K562 (cell line): ENCODE measurements around the gene PDE4A. TPM values are rescaled to one million over a fixed set of nuclear protein-coding genes. Genes with fewer than 3 reads are reported as not detected.
A peak's percentile ranks its signal among the peaks of the same experiment; 100 is the strongest.

Experiments
- CCNT2 ChIP-seq: IDR thresholded peaks from 2 replicates; pipeline ENCODE4 v1.6.1; 2011; ENCODE audit warnings: borderline replicate concordance, low read depth, mild to moderate bottlenecking, moderate library complexity, mixed read lengths, low read length; ENCODE audit not compliant: insufficient read length; ENCODE audit errors: extremely low read depth
- DACH1 ChIP-seq: fragments of 450-650 bp; IDR thresholded peaks from 2 replicates; pipeline ENCODE4 v1.6.1; 2018; ENCODE audit not compliant: partially characterized antibody
- FOSL1 ChIP-seq: fragments of 200-800 bp; sonication (Bioruptor generic); conservative IDR thresholded peaks from 2 replicates; pipeline ENCODE4 v1.6.1; 2016; ENCODE audit warnings: missing genetic modification characterization, missing compliant biosample characterization
- FOXJ2 ChIP-seq: fragments of 200-800 bp; sonication (Bioruptor generic); IDR thresholded peaks from 2 replicates; pipeline ENCODE4 v1.6.1; 2016; ENCODE audit warnings: missing genetic modification characterization, missing compliant biosample characterization
- FUS ChIP-seq: fragments of 200-400 bp; formaldehyde crosslinking; optimal IDR thresholded peaks from 2 replicates; pipeline ENCODE3; 2017; ENCODE audit warnings: low read depth, low read length
- GTF2F1 ChIP-seq: IDR thresholded peaks from 2 replicates; pipeline ENCODE4 v1.6.1; 2011; ENCODE audit warnings: low read depth, low read length, improper control_type of control experiment
- HDAC1 ChIP-seq, 2 experiments: fragments of 450-650 bp; IDR thresholded peaks; 2 replicates each; pipeline ENCODE4 v1.6.1; 2016 to 2017; ENCODE audit warnings: inconsistent platforms in 1 of 2, mild to moderate bottlenecking in 1 of 2, moderate library complexity in 1 of 2
- HMG20B ChIP-seq: fragments of 250-450 bp; sonication (Bioruptor Pico); IDR thresholded peaks from 2 replicates; pipeline ENCODE4 v1.5.0; 2021; ENCODE audit warnings: mild to moderate bottlenecking
- NFRKB ChIP-seq: fragments of 450-650 bp; IDR thresholded peaks from 2 replicates; pipeline ENCODE4 v1.6.1; 2016; ENCODE audit warnings: low read depth
- NRF1 ChIP-seq, 2 experiments: fragments of 450-650 bp; IDR thresholded peaks in 1 of 2; conservative IDR thresholded peaks in 1 of 2; 2 replicates each; pipeline ENCODE4 v1.6.1; 2014; ENCODE audit warnings: mild to moderate bottlenecking in 2 of 2
- RNF2 ChIP-seq: sonication (generic); IDR thresholded peaks from 2 replicates; pipeline ENCODE4 v1.6.1; 2016
- SRF ChIP-seq, 2 experiments: fragments of 250-450, 450-650 bp in 1 of 2; sonication (Bioruptor Pico) in 1 of 2; sonication (generic) in 1 of 2; formaldehyde crosslinking; IDR thresholded peaks; 2 replicates each; pipeline versions ENCODE4 v1.5.0 to v1.5.1; 2020 to 2022; ENCODE audit warnings: mild to moderate bottlenecking in 1 of 2, missing genetic modification reagents in 1 of 2
- STAG1 ChIP-seq: sonication (generic); formaldehyde crosslinking; IDR thresholded peaks from 2 replicates; pipeline ENCODE4 v1.5.0; 2020; ENCODE audit warnings: missing genetic modification reagents, borderline replicate concordance
- STAT5B ChIP-seq: fragments of 250-450 bp; sonication (Bioruptor Pico); IDR thresholded peaks from 2 replicates; pipeline ENCODE4 v1.8.0; 2021; ENCODE audit warnings: mild to moderate bottlenecking, inconsistent platforms
- TCF7 ChIP-seq: sonication (generic); IDR thresholded peaks from 2 replicates; pipeline ENCODE4 v1.6.1; 2016; ENCODE audit warnings: antibody characterized with exemption, borderline replicate concordance
- ZBTB49 ChIP-seq: sonication (generic); formaldehyde crosslinking; IDR thresholded peaks from 2 replicates; pipeline ENCODE4 v1.8.0; 2022; ENCODE audit warnings: missing genetic modification reagents, mild to moderate bottlenecking, borderline replicate concordance
- ZC3H8 ChIP-seq: fragments of 450-650 bp; IDR thresholded peaks from 2 replicates; pipeline ENCODE4 v1.6.1; 2017
- ZFPM2 ChIP-seq: fragments of 250-450 bp; sonication (Bioruptor Pico); IDR thresholded peaks from 2 replicates; pipeline ENCODE4 v1.5.1; 2022; ENCODE audit warnings: mild to moderate bottlenecking
- ZSCAN29 ChIP-seq: fragments of 450-650 bp; IDR thresholded peaks from 2 replicates; pipeline ENCODE4 v1.6.1; 2017
- polyA plus RNA-seq, 8 experiments: library from polyadenylated mRNA; depleted of rRNA in 4 of 8; stranded (reverse) in 5 of 8; unstranded in 3 of 8; fragments of >200 nt; fragmentation: Nextera tagmentation in 2 of 8; fragmentation: Illumina TruSeq in 1 of 8; extraction: Ambion mirVana in 2 of 8; extraction: Trizol in 1 of 8; gene quantifications; 2 replicates each; pipeline versions ENCODE4 v1.2.1 to v1.2.3, GENCODE V29; 2011 to 2014; ENCODE audit warnings: inconsistent platforms in 1 of 8, missing spikeins in 1 of 8
- total RNA-seq, 7 experiments: library from RNA; depleted of rRNA in 6 of 7; stranded (reverse); fragments of >200 nt in 6 of 7; fragmentation: Illumina TruSeq in 2 of 7; extraction: Trizol in 2 of 7; gene quantifications; 2 replicates each; pipeline versions ENCODE4 v1.2.1 to v1.2.3, GENCODE V29; 2011 to 2021; ENCODE audit warnings: low replicate concordance in 1 of 7
- TF ChIP-seq, protein P1 (sequence below): fragments of 250-450 bp; sonication (Bioruptor Pico); IDR thresholded peaks from 2 replicates; pipeline ENCODE4 v1.5.1; 2021; ENCODE audit warnings: mild to moderate bottlenecking
- TF ChIP-seq, protein P2 (sequence below): fragments of 200-800 bp; sonication (Bioruptor generic); IDR thresholded peaks from 2 replicates; pipeline ENCODE4 v1.6.1; 2017; ENCODE audit warnings: missing genetic modification characterization, missing compliant biosample characterization

PDE4A gene
- total and polyA plus RNA-seq, 9 of the 15 experiments (the other 6 are each of a cell fraction or from before 2014, with no cell fraction given), result 0.66 to 26.9 (median 4.6) TPM

- TF ChIP-seq RNF2, result peak; percentile 43; the same call in 1 of the 2 replicates
- TF ChIP-seq, protein P1, sequence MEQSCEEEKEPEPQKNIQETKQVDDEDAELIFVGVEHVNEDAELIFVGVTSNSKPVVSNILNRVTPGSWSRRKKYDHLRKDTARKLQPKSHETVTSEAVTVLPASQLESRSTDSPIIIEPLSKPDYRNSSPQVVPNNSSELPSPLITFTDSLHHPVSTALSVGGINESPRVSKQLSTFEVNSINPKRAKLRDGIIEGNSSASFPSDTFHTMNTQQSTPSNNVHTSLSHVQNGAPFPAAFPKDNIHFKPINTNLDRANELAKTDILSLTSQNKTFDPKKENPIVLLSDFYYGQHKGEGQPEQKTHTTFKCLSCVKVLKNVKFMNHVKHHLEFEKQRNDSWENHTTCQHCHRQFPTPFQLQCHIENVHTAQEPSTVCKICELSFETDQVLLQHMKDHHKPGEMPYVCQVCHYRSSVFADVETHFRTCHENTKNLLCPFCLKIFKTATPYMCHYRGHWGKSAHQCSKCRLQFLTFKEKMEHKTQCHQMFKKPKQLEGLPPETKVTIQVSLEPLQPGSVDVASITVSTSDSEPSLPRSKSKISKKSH (CRISPR knock-in tag), result no peak
- TF ChIP-seq FOSL1 (tag), result peak; percentile 34; the same call in 1 of the 2 replicates
- no peak for TF ChIP-seq STAT5B
- TF ChIP-seq SRF (CRISPR knock-in tag; IDR thresholded peaks at IDR 0.05), result peak in 1 of 2 experiments; percentile 43; a peak in 1 of 4 replicates
- no peak for TF ChIP-seq STAG1
- TF ChIP-seq ZBTB49, result no peak
- peak; percentile 47; the same call in 1 of the 2 replicates for TF ChIP-seq FOXJ2 (tag)
- TF ChIP-seq HMG20B (CRISPR knock-in tag), result no peak
- peak; percentile 73 for TF ChIP-seq CCNT2
- no peak for TF ChIP-seq GTF2F1
- TF ChIP-seq NRF1 (conservative IDR thresholded peaks at IDR 0.05 in 1 of 2, IDR thresholded peaks at IDR 0.05 in 1 of 2), result peak; percentile 68 to 76
- no peak for TF ChIP-seq ZC3H8
- no peak for TF ChIP-seq TCF7
- TF ChIP-seq, protein P2, sequence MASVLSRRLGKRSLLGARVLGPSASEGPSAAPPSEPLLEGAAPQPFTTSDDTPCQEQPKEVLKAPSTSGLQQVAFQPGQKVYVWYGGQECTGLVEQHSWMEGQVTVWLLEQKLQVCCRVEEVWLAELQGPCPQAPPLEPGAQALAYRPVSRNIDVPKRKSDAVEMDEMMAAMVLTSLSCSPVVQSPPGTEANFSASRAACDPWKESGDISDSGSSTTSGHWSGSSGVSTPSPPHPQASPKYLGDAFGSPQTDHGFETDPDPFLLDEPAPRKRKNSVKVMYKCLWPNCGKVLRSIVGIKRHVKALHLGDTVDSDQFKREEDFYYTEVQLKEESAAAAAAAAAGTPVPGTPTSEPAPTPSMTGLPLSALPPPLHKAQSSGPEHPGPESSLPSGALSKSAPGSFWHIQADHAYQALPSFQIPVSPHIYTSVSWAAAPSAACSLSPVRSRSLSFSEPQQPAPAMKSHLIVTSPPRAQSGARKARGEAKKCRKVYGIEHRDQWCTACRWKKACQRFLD, result peak; percentile 72; the same call in 1 of the 2 replicates
- TF ChIP-seq ZSCAN29, result no peak
- peak; percentile 69 for TF ChIP-seq NFRKB
- 0 out of 2 replicates have a peak, but pooled peaks have one; percentile 23 for TF ChIP-seq ZFPM2
- TF ChIP-seq FUS, result no peak
- peak in 1 of 2 experiments; percentile 79; a peak in 2 of 4 replicates for TF ChIP-seq HDAC1 (IDR thresholded peaks at IDR 0.05)
- no peak for TF ChIP-seq DACH1
These were observed 39.8 kb upstream of the PDE4A start, which contains the start of gene TYK2 (continued) for GRCh38 chr19:10380313-10381102.
